Osteocyte (in vitro differentiated cells): ENCODE measurements around the gene RBM39. TPM values are rescaled to one million over a fixed set of nuclear protein-coding genes. Genes with fewer than 3 reads are reported as not detected.
"Not testable (repeated sequence)": the region's sequence is repeated elsewhere in the genome, so short reads cannot be mapped to it uniquely, and the experiment has no call there.

Source experiments
- DNase-seq: peaks from one replicate; pipeline ENCODE4 v3.0.0; 2021; ENCODE audit warnings: mixed read lengths; ENCODE audit not compliant: unreplicated experiment; ENCODE audit errors: extremely low spot score
- H3K27ac Mint-ChIP-seq: one replicate; pipeline ENCODE4 v1.8.0; 2021; ENCODE audit warnings: mild to moderate bottlenecking, mixed read lengths; ENCODE audit not compliant: unreplicated experiment
- H3K27me3 Mint-ChIP-seq: one replicate; pipeline ENCODE4 v1.8.0; 2021; ENCODE audit warnings: mixed read lengths; ENCODE audit not compliant: unreplicated experiment
- H3K36me3 Mint-ChIP-seq: one replicate; pipeline ENCODE4 v1.8.0; 2021; ENCODE audit warnings: mixed read lengths; ENCODE audit not compliant: unreplicated experiment
- H3K4me1 Mint-ChIP-seq: one replicate; pipeline ENCODE4 v1.8.0; 2021; ENCODE audit warnings: mixed read lengths; ENCODE audit not compliant: unreplicated experiment
- H3K4me3 Mint-ChIP-seq: one replicate; pipeline ENCODE4 v1.8.0; 2021; ENCODE audit warnings: mild to moderate bottlenecking, moderate library complexity, mixed read lengths; ENCODE audit not compliant: unreplicated experiment
- H3K9me3 Mint-ChIP-seq: one replicate; pipeline ENCODE4 v1.8.0; 2021; ENCODE audit warnings: mixed read lengths; ENCODE audit not compliant: unreplicated experiment
- total RNA-seq: library from RNA; stranded (reverse); gene quantifications from 2 replicates; pipeline ENCODE4 v1.2.1, GENCODE V29; 2021
- TF ChIP-seq, protein P1 (sequence below): fragments of 200-600 bp; sonication (generic); IDR thresholded peaks from 2 replicates; pipeline ENCODE4 v1.5.0; 2021; ENCODE audit warnings: antibody characterized with exemption, mild to moderate bottlenecking, moderate library complexity

Gene RBM39
- total RNA-seq, 1 donor from 2014 or later = 329 TPM

DNA sequence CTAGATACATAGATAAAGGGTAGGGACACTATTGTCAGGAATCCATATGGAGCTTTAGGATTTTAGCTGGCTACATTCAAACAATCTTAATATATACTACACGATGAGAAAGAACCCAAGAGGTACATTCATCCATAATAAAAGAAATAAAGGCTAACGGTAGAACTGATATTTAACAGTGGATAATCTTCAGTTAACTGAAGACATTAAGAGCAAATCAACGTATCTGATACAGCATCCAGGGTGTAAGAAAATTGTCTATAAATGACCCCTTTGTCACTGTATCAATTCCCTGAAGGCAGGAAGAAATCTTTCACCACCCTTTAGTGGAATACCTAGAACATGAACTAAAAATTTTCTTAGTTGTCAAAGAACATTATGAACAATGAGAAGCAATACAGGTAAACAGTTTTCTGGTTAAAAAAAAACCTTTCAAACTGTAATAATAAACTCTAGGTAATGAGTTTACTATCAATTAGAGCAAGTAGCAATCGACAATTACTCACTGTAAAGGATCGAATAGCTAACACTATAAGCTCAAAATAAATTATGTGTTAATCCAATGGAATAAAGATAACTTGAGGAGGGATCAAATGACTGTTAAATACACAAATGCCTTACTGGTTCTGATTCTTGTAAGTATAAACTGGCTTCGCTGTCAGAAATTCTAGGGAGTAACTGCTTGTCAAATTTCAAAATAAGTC, 31.0 kb downstream of the RBM39 start:
- Mint-ChIP-seq H3K36me3 (peaks cover 54% of the 10 kb centered on the region), H3K27ac (no peak overlapping the region)

DNA sequence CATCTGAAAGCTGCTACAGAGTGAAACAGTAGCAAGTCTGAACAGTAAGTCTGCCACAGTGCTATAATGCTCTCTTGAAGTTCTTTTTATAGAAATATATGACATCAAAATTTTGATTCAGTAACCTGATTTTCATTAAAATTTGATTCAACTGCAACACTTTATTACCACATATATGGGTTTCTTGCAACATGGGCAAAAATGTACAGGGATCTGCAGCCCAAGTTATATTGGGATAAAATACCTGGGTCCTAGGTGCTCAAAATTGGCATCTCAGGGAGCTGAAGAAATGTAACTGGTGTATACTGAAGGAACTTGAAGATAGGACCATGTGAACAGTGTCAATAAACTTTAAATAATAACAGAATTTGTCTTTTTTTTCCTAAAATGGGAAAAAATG, 32.0 kb downstream of the RBM39 start:
- H3K4me3 Mint-ChIP-seq = no peak overlapping the region
- peaks cover 7% of the 10 kb centered on the region for H3K4me1 Mint-ChIP-seq
- TF ChIP-seq, protein P1, sequence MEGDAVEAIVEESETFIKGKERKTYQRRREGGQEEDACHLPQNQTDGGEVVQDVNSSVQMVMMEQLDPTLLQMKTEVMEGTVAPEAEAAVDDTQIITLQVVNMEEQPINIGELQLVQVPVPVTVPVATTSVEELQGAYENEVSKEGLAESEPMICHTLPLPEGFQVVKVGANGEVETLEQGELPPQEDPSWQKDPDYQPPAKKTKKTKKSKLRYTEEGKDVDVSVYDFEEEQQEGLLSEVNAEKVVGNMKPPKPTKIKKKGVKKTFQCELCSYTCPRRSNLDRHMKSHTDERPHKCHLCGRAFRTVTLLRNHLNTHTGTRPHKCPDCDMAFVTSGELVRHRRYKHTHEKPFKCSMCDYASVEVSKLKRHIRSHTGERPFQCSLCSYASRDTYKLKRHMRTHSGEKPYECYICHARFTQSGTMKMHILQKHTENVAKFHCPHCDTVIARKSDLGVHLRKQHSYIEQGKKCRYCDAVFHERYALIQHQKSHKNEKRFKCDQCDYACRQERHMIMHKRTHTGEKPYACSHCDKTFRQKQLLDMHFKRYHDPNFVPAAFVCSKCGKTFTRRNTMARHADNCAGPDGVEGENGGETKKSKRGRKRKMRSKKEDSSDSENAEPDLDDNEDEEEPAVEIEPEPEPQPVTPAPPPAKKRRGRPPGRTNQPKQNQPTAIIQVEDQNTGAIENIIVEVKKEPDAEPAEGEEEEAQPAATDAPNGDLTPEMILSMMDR = no peak
- H3K27ac Mint-ChIP-seq = no peak overlapping the region
- DNase-seq = no peak
- H3K36me3 Mint-ChIP-seq = peaks cover 52% of the 10 kb centered on the region
- no peaks in the 10 kb centered on the region for H3K9me3 Mint-ChIP-seq
- H3K27me3 Mint-ChIP-seq = no peaks in the 10 kb centered on the region

More for the DNA sequence above, 31.0 kb downstream of the RBM39 start:
- no peak overlapping the region for H3K4me3 Mint-ChIP-seq
- TF ChIP-seq, protein P1 = no peak
- H3K9me3 Mint-ChIP-seq = no peaks in the 10 kb centered on the region
- peaks cover 7% of the 10 kb centered on the region for H3K4me1 Mint-ChIP-seq
- no peaks in the 10 kb centered on the region for H3K27me3 Mint-ChIP-seq
- no peak for DNase-seq

DNA sequence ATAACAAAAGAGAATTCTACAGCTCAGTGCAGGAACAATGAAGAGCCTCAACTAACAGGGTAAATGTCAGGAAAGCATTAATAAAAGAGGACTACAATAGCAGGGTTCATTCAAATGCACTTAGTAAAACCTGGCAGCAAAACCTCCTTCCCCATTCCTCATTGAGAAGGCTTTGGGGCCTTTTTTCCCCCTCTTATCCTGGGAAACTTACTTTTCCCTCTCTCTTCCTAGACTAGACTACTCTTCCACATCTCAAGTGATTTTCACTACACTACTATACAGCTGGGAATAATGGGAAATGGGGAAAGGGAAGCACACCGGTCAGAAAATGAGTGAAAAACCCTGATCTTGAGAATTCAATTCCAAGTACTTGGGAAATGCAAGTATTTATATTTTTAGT, 32.8 kb downstream of the RBM39 start:
- Mint-ChIP-seq H3K4me3 (no peak overlapping the region), H3K9me3 (no peaks in the 10 kb centered on the region), H3K36me3 (peaks cover 55% of the 10 kb centered on the region), H3K27ac (no peak overlapping the region), H3K27me3 (no peaks in the 10 kb centered on the region), H3K4me1 (peaks cover 7% of the 10 kb centered on the region)
- TF ChIP-seq, protein P1 = no peak
- no peak for DNase-seq

DNA sequence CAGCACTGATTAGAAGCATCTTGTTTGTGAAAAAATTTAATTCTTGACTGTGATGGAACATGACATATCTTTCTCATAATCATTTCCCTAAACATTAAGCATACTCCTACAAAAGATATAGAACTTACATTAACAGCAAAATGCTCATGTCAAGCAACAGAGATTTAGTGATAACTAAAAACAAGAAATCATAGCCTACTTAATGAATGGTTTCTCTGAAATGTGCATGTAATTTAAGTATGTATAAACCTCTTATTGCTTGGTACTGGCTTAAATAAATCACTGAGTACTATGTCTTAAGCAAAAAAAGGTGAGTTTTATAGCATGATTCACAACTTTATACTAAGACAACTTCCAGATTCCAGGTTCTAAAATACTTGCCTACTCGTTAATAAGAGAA, 33.6 kb downstream of the RBM39 start:
- Mint-ChIP-seq H3K27ac (no peak overlapping the region), H3K9me3 (no peaks in the 10 kb centered on the region), H3K4me3 (no peak overlapping the region), H3K36me3 (peaks cover 59% of the 10 kb centered on the region), H3K4me1 (peaks cover 7% of the 10 kb centered on the region), H3K27me3 (no peaks in the 10 kb centered on the region)
- DNase-seq = no peak
- TF ChIP-seq, protein P1 = no peak

DNA sequence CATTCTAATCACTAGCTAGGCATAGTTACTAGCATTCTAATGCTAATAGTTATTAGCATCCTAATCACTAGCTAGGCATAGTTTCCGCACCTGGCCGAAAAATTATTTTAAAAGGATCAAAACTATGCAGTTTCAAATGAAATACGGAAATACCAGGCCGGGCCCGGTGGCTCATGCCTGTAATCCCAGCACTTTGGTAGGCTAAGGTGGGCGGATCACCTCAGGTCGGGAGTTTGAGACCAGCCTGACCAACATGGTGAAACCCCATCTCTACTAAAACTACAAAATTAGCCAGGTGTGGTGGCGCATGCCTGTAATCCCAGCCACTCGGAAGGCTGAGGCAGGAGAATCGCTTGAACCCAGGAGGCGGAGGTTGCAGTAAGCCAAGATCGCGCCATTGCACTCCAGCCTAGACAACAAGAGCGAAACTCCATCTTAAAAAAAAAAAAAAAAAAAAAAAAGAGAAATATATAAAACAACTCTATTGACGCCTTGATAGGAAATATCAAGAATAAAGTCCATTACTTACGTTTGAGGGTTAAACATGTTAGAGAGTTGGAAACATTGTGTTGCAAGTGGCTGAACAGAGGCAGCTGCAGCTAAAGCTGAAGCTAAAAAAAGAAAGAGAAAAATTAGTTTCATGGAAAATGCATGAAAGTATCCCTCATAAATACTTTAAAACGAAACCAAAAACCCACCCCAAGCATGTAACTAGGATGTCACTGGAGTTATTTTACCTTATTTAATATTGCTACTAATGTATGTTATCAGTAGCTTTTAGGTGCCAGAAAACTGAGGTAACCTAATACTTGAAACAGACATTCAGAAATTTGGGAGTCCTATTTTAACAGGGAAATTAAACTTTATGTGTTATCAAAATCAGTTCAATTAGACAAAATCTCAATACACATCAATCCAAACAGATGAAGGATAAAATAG, 35.2 kb downstream of the RBM39 start:
- not testable (repeated sequence) for H3K4me1 Mint-ChIP-seq, H3K27me3 Mint-ChIP-seq, H3K4me3 Mint-ChIP-seq, H3K27ac Mint-ChIP-seq, H3K9me3 Mint-ChIP-seq
- DNase-seq = peak; percentile 21
- peaks cover 61% of the 10 kb centered on the region for H3K36me3 Mint-ChIP-seq

DNA sequence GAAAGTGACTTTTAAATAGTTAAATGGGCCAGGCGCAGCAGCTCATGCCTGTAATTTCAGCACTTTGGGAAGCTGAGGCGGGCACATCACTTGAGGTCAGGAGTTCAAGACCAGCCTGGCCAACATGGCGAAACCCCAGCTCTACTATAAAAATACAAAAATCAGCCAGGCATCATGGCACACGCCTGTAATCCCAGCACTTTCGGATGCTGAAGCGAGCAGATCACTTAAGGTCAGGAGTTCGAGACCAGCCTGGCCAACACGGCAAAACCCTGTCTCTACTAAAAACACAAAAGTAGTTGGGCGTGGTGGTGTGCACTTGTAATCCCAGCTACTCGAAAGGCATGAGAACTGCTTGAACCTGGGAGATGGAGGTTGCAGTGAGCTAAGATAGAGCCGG, 36.2 kb downstream of the RBM39 start:
- Mint-ChIP-seq H3K36me3 (peaks cover 57% of the 10 kb centered on the region), H3K27ac (peak overlapping the region; percentile 18), H3K4me1 (peaks cover 12% of the 10 kb centered on the region)
- DNase-seq = peak; percentile 13
- not testable (repeated sequence) for H3K27me3 Mint-ChIP-seq, H3K4me3 Mint-ChIP-seq, H3K9me3 Mint-ChIP-seq
